ENCODE results near the gene ENPP5. TPM values are rescaled to one million over a fixed set of nuclear protein-coding genes. Genes with fewer than 3 reads are reported as not detected.

ENPP5 gene
- total RNA-seq, 1 donor from 2014 or later: 13.6 TPM

DNA sequence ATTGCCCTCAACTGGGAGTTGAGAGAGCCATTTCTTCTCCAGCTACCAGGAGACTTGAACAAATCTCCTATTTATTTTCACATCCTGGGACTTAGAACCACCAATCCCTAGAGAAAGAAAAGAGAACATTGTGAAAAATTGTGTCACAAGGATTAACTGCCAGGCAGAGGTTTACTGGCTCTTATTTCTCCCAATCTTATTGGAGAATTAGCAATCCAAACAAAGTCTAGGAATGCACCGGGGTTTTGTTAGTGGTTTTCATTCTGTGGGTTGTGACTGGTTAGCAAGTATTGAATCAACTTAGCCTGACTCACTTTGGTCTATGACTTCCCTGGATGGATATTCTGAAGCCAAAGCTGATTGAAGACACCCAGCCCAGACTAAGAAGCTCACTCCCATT, 21.2 kb upstream of the ENPP5 start:
- H3K27me3 Mint-ChIP-seq: no peaks in the 10 kb centered on the region
- H3K9me3 Mint-ChIP-seq (ENCODE audit: low read depth): no peaks in the 10 kb centered on the region
- H3K27ac Mint-ChIP-seq: no peak overlapping the region
- no peaks in the 10 kb centered on the region for H3K36me3 Mint-ChIP-seq (ENCODE audit: insufficient read depth)
- no peak overlapping the region for H3K4me3 Mint-ChIP-seq (ENCODE audit: low read depth)
- H3K4me1 Mint-ChIP-seq (ENCODE audit: low read depth): no peaks in the 10 kb centered on the region
- TF ChIP-seq, protein P1, sequence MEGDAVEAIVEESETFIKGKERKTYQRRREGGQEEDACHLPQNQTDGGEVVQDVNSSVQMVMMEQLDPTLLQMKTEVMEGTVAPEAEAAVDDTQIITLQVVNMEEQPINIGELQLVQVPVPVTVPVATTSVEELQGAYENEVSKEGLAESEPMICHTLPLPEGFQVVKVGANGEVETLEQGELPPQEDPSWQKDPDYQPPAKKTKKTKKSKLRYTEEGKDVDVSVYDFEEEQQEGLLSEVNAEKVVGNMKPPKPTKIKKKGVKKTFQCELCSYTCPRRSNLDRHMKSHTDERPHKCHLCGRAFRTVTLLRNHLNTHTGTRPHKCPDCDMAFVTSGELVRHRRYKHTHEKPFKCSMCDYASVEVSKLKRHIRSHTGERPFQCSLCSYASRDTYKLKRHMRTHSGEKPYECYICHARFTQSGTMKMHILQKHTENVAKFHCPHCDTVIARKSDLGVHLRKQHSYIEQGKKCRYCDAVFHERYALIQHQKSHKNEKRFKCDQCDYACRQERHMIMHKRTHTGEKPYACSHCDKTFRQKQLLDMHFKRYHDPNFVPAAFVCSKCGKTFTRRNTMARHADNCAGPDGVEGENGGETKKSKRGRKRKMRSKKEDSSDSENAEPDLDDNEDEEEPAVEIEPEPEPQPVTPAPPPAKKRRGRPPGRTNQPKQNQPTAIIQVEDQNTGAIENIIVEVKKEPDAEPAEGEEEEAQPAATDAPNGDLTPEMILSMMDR (IDR thresholded peaks at IDR 0.05; ENCODE audit: unreplicated experiment): no peak
- no peak for DNase-seq (ENCODE audit: low spot score, unreplicated experiment)

DNA sequence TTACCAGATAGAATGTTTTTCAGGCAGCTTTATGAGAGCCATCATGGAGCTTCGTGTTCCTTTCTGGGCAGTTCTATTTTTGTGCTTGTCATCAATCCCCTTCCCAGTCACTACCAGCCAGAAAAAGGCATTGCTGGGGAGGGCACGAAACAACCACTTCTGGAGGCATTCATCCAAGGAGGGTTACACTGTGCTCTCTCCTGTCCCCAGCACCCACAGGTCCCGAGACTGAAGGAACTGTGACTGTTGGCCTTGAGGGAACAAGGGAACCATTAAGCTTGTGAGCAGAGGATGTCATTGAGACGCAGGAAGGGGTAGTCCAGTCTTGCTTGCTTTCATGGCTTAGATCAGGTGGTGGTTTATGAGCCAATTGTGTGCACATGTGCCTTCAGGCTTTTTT, 20.1 kb upstream of the ENPP5 start:
- Mint-ChIP-seq H3K27ac (no peak overlapping the region), H3K27me3 (no peaks in the 10 kb centered on the region), H3K36me3 (ENCODE audit: insufficient read depth) (no peaks in the 10 kb centered on the region), H3K4me1 (ENCODE audit: low read depth) (peaks cover 4% of the 10 kb centered on the region), H3K4me3 (ENCODE audit: low read depth) (no peak overlapping the region), H3K9me3 (ENCODE audit: low read depth) (no peaks in the 10 kb centered on the region)
- DNase-seq (ENCODE audit: low spot score, unreplicated experiment): no peak
- TF ChIP-seq, protein P1 (IDR thresholded peaks at IDR 0.05; ENCODE audit: unreplicated experiment): no peak

DNA sequence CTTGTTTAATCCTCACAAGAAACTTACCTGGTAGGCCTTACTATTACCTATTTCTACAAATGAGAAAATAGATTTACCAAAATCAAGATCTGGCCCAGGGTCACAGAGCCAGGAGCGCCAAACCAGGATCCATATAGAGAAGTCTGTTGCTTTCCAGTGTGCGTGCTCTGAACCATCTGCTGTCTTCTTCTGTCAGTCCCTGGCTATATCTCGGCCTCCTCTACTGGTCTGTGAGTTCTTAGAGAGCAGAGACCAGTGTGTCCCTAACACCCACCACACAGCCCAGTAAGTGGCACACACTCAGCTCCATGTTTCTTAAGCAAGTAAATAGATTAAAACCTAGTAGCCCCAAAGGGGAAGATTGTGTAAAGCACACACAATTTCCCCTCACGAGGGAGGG, 18.9 kb upstream of the ENPP5 start:
- Mint-ChIP-seq H3K27ac (no peak overlapping the region), H3K9me3 (ENCODE audit: low read depth) (no peaks in the 10 kb centered on the region), H3K4me3 (ENCODE audit: low read depth) (no peak overlapping the region), H3K36me3 (ENCODE audit: insufficient read depth) (no peaks in the 10 kb centered on the region), H3K27me3 (no peaks in the 10 kb centered on the region), H3K4me1 (ENCODE audit: low read depth) (peaks cover 4% of the 10 kb centered on the region)
- DNase-seq (ENCODE audit: low spot score, unreplicated experiment): no peak
- TF ChIP-seq, protein P1 (IDR thresholded peaks at IDR 0.05; ENCODE audit: unreplicated experiment): no peak

DNA sequence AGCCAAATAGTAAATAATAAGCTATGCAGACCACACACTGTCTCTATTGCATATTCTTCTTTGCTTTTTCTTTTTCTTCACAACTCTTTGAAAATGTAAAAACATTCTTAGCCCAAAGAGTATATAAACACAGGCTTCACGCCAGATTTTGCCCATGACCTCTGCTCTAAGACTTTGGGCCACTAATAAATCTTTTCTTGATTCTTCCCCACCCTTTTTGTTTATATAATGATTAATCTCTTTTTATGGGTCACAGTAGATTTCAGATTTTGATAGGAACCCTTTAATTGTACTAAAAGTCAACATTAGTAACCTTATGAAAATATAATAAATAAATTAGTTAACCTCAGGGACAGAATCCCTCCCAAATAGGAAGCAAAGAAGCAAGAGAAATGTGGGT, 15.8 kb upstream of the ENPP5 start:
- Mint-ChIP-seq H3K27ac (no peak overlapping the region), H3K4me3 (ENCODE audit: low read depth) (no peak overlapping the region), H3K9me3 (ENCODE audit: low read depth) (no peaks in the 10 kb centered on the region), H3K36me3 (ENCODE audit: insufficient read depth) (no peaks in the 10 kb centered on the region), H3K4me1 (ENCODE audit: low read depth) (peaks cover 4% of the 10 kb centered on the region), H3K27me3 (peaks cover 5% of the 10 kb centered on the region)
- no peak for DNase-seq (ENCODE audit: low spot score, unreplicated experiment)
- TF ChIP-seq, protein P1 (IDR thresholded peaks at IDR 0.05; ENCODE audit: unreplicated experiment): no peak

DNA sequence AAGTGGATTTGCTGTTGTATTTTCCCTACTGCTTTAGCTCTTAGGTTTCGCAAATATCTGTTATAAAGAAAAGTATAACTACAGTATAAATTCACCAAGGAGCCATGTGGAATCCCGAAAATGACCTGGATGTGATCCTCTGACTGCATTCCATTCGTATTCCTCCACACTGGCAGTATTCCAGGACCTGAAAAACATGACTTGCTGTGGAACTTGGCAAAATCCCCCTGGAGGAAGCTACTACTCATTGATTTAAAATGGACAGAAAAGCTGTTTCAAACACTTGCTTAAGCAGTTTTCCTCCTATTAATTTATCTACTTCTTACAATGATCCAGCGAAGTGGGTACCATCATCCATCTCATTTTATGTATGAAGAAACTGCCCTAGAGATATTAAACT, 13.3 kb upstream of the ENPP5 start:
- Mint-ChIP-seq H3K9me3 (ENCODE audit: low read depth) (no peaks in the 10 kb centered on the region), H3K4me1 (ENCODE audit: low read depth) (peaks cover 4% of the 10 kb centered on the region), H3K36me3 (ENCODE audit: insufficient read depth) (no peaks in the 10 kb centered on the region), H3K4me3 (ENCODE audit: low read depth) (no peak overlapping the region), H3K27ac (no peak overlapping the region), H3K27me3 (peaks cover 9% of the 10 kb centered on the region)
- TF ChIP-seq, protein P1 (IDR thresholded peaks at IDR 0.05; ENCODE audit: unreplicated experiment): no peak
- no peak for DNase-seq (ENCODE audit: low spot score, unreplicated experiment)

Data from progenitor cell of endocrine pancreas (in vitro differentiated cells).